Progenitor cell of endocrine pancreas (in vitro differentiated cells): Measurements from ENCODE around the gene SERINC2. TPM values are rescaled to one million over a fixed set of nuclear protein-coding genes. Genes with fewer than 3 reads are reported as not detected.

Experiments
- DNase-seq: peaks from one replicate; pipeline ENCODE4 v3.0.0; 2021; ENCODE audit warnings: low spot score; ENCODE audit not compliant: unreplicated experiment
- H3K27ac Mint-ChIP-seq: 2 replicates; pipeline ENCODE4 v1.8.0; 2021; ENCODE audit warnings: mild to moderate bottlenecking, moderate library complexity, mixed read lengths
- H3K27me3 Mint-ChIP-seq: 2 replicates; pipeline ENCODE4 v1.8.0; 2021; ENCODE audit warnings: mixed read lengths
- H3K36me3 Mint-ChIP-seq: 2 replicates; pipeline ENCODE4 v1.8.0; 2022; ENCODE audit warnings: mixed read lengths; ENCODE audit not compliant: insufficient read depth
- H3K4me1 Mint-ChIP-seq: 2 replicates; pipeline ENCODE4 v1.8.0; 2021; ENCODE audit warnings: low read depth, mixed read lengths
- H3K4me3 Mint-ChIP-seq: 2 replicates; pipeline ENCODE4 v1.8.0; 2021; ENCODE audit warnings: low read depth, mild to moderate bottlenecking, moderate library complexity, mixed read lengths
- H3K9me3 Mint-ChIP-seq: 2 replicates; pipeline ENCODE4 v1.8.0; 2021; ENCODE audit warnings: low read depth, mixed read lengths
- CTCF ChIP-seq: fragments of 200-600 bp; sonication (generic); IDR thresholded peaks from one replicate; pipeline ENCODE4 v1.5.0; 2021; ENCODE audit warnings: antibody characterized with exemption, mild to moderate bottlenecking; ENCODE audit not compliant: unreplicated experiment
- total RNA-seq: library from RNA; stranded (reverse); gene quantifications from 2 replicates; pipeline ENCODE4 v1.2.1, GENCODE V29; 2021

Gene SERINC2
- total RNA-seq, 1 donor from 2014 or later = 65.7 TPM

GRCh38 chr1:31436596-31437432, 23.8 kb downstream of the SERINC2 start:
- Mint-ChIP-seq H3K27ac (no peak overlapping the region), H3K4me3 (no peak overlapping the region), H3K4me1 (peaks cover 3% of the 10 kb centered on the region), H3K36me3 (peaks cover 9% of the 10 kb centered on the region), H3K27me3 (no peaks in the 10 kb centered on the region), H3K9me3 (no peaks in the 10 kb centered on the region)
- TF ChIP-seq CTCF = no peak
- DNase-seq = no peak

GRCh38 chr1:31437433-31438037, 24.5 kb downstream of the SERINC2 start:
- Mint-ChIP-seq H3K27ac (no peak overlapping the region), H3K9me3 (no peaks in the 10 kb centered on the region), H3K27me3 (no peaks in the 10 kb centered on the region), H3K4me1 (peaks cover 5% of the 10 kb centered on the region), H3K4me3 (no peak overlapping the region), H3K36me3 (peaks cover 7% of the 10 kb centered on the region)
- no peak for DNase-seq
- TF ChIP-seq CTCF = no peak

GRCh38 chr1:31439276-31439675, 26.3 kb downstream of the SERINC2 start:
- Mint-ChIP-seq H3K4me3 (no peak overlapping the region), H3K27ac (no peak overlapping the region), H3K4me1 (peaks cover 6% of the 10 kb centered on the region), H3K27me3 (no peaks in the 10 kb centered on the region), H3K9me3 (peaks cover 6% of the 10 kb centered on the region), H3K36me3 (no peaks in the 10 kb centered on the region)
- no peak for DNase-seq
- no peak for TF ChIP-seq CTCF

GRCh38 chr1:31441073-31441472, 28.1 kb downstream of the SERINC2 start:
- Mint-ChIP-seq H3K27ac (no peak overlapping the region), H3K9me3 (peaks cover 9% of the 10 kb centered on the region), H3K36me3 (no peaks in the 10 kb centered on the region), H3K27me3 (no peaks in the 10 kb centered on the region), H3K4me1 (peaks cover 17% of the 10 kb centered on the region), H3K4me3 (no peak overlapping the region)
- no peak for DNase-seq
- no peak for TF ChIP-seq CTCF

GRCh38 chr1:31441558-31441957, 28.5 kb downstream of the SERINC2 start:
- no peak for TF ChIP-seq CTCF
- Mint-ChIP-seq H3K27ac (no peak overlapping the region), H3K36me3 (no peaks in the 10 kb centered on the region), H3K27me3 (no peaks in the 10 kb centered on the region), H3K9me3 (peaks cover 9% of the 10 kb centered on the region), H3K4me1 (peaks cover 17% of the 10 kb centered on the region), H3K4me3 (no peak overlapping the region)
- DNase-seq = no peak
